HuH-7.5 (cell line): Measurements from ENCODE around the gene CAMKK2.
"Not testable (repeated sequence)": the region's sequence is repeated elsewhere in the genome, so short reads cannot be mapped to it uniquely, and the experiment has no call there.

Source experiments
- DNase-seq: peaks from one replicate; pipeline ENCODE4 v3.0.0; 2011; ENCODE audit warnings: low spot score

Gene CAMKK2

DNA sequence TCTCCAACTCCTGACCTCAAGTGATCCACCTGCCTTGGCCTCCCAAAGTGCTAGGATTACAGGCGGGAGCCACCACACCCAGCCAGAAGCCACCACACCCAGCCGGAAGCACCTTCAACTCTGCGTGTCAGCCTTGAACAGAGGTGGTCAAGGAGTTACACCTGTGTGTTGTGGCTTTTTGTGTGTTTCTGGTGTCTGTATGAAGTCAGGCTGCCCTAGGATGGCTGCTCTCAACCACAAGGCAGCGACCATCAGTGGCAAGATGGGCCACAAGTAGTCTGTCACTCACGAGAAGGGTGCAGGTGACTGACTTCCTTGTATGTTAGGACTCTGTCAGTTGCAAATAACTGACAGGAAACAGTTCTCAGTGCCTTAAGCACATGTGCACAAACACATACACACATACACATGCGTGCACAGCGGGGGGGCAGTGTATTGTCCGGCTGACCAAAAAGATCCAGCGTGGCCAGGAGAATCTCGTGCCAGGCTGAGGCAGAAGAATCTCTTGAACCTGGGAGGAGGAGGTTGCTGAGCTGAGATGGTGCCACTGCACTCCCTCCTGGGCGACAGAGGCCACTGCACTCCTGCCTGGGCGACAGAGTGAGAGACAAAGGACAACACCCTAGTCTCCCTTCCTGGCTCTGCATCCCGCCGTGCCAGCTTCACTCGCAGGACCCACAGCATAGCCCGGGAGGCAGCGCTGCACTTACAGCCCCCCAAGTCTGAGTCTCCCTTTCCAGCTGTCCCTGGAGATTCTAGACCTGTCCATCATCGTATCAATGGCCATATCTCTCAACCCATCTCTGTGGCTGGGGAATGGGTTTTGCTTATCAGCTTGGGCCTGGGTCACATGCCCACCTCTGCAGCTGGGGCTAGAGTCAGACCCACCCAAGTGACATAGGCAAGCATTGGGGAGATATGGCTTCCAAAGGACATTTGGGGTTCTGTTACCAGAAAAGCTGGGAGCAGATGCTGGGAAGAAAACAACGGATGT, 72.9 kb downstream of the CAMKK2 start:
- DNase-seq, result no peak

DNA sequence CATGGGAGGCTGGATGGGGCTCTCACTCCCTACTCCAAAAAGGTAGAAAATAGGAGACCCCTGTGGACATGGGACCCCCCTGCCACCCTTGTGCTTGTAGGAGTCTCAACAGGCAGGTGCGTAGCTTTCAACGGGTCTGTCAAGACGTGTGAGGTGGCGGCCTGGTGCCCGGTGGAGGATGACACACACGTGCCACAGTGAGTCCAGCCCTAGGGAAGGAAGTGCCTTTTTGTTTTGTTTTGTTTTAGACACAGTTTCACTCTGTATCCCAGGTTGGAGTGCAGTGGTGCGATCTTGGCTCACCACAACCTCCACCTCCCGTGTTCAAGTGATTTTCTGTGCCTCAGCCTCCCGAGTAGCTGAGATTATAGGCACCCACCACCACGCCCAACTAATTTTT, 73.7 kb downstream of the CAMKK2 start:
- DNase-seq, result no peak

DNA sequence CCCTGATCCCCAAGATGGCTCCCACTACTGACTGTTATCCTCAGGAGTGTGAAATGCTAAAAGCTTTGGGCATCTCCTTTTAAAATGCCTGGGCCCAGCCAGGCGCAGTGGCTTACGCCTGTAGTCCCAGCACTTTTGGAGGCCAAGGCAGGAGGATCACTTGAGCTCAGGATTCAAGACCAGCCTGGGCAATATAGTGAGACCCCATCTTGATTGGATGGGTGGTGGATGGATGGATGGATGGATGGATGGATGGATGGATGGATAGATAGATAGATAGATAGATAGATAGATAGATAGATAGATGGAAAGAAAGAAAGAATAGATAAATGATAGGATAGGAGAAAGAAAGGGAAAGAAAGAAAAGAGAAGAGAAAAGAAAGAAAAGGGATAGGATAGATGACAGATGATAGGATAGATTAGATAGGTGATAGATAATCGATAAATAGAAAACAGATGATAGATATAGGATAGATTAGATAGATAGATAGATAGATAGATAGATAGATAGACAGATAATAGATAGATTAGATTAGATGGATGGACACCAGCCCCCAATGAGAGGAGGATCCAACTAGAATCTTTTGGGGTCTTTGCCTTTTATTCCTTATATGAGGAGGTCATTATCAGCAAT, 77.0 kb downstream of the CAMKK2 start:
- DNase-seq, result no peak

GRCh38 chr12:121218588-121219352, 77.7 kb downstream of the CAMKK2 start:
- DNase-seq, result no peak

DNA sequence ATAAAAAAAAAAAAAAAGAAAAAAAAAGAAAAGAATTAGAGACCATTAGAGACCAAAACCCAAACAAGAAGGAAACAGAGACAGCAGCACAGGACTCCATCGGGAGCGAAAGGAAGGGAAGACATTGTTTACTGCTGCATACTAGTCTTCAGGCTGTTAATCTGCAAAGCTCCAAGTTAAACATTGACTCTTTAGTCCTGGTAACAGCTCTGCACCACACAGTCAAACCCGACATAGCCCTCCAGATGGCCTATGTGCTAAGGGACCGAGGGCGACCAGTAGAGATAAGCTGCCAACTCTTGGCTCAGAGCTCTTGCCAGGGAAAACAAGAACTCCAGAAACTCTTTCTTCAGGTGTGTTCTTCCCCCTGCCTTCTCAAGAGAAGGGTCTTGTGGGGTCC, 78.7 kb downstream of the CAMKK2 start:
- no peak for DNase-seq

- DNase-seq, result no peak
Observed at GRCh38 chr12:121217063-121217462, 79.4 kb downstream of the CAMKK2 start.

- DNase-seq, result no peak
Observed at GRCh38 chr12:121216102-121216501, 80.4 kb downstream of the CAMKK2 start.

- DNase-seq, result no peak
Observed at GRCh38 chr12:121214855-121215745, 81.4 kb downstream of the CAMKK2 start.

DNA sequence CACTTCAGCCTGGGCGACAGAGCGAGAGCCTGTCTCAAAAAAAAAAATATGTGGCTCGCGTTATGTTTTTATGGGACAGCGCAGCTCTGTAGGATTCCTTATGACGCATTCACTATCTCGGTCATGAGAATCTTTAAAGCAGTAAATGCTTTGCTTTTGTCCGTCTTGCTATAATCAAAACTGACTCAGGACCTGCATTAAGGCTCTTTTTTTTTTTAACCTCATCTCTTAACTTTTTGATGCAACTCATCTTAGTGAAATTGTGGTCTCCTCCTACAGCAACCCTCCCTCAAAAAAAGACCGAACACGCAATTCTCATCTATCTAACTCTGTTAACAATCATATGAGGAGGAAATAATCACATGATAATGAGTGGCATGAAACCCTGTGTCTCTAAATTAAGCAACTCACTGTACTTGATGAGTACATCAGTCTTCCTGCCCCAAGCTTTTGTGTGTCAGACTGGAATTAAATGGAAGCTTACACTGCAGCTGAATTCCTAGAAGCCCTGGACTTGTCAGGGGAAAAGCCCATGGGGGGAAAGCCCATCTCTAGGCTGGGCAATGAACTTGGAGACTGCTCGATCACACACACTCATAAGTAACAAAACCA, 82.2 kb downstream of the CAMKK2 start:
- DNase-seq, result no peak

DNA sequence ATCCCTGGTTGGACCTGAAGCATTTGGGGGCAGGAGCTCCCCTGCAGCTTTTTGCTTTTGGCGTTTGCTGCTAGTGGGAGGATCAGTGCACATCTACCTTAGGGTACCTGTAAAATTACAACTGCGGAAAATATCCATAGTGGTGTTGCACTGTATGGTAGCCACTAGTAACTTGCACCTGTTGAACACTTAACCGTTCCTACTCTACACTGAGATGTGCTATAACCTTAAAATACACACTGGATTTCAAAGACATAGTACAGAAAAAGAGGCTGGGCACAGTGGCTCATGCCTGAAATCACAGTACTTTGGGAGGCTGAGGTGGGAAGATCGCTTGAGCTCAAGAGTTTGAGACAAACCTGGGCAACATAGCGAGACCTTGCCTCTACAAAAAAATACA, 83.6 kb downstream of the CAMKK2 start:
- DNase-seq, result no peak

DNA sequence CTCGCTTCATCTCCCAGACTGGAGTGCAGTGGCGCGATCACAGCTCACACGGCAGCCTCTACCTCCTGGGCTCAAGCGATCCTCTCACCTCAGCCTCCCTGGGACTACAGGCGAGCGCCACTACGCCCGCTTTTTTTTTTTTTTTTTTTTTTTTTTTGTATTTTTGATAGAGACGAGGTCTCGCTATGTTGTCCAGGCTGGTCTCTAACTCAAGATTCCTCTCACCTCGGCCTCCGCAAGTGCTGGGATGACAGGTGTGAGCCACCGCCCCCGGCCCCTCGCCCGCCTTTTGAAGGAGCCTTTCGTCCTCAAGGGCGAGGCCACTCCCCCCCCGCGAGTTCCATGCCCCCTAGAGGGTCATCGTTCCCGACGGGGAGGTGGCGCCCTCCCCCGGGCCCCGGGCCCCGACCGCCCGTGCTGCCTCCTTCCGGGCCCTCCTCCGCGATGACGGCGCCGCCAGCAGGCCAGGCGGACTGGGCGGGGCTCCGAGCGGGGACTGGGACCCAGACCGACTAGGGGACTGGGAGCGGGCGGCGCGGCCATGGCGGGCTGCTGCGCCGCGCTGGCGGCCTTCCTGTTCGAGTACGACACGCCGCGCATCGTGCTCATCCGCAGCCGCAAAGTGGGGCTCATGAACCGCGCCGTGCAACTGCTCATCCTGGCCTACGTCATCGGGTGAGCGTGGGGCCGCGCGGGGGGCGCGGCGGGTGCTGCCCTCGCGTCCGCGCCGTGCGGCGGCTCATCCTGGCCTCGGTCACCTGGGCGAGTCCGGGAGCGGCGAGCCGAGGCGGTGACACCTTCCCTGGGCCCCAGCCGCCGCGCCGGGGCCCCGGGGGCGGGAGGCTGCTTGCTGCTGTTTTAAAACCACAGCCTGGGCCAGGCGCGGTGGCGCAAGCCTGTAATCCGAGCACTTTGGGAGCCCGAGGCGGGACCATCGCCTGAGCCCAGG, 86.6 kb downstream of the CAMKK2 start, which contains the start of gene P2RX4:
Gene P2RX4, plus strand, starts transcription at position 506 of the 949 bp plus-strand sequence. Its CDS starts 36 bp downstream, at position 542.
- peak; percentile 78 for DNase-seq

DNA sequence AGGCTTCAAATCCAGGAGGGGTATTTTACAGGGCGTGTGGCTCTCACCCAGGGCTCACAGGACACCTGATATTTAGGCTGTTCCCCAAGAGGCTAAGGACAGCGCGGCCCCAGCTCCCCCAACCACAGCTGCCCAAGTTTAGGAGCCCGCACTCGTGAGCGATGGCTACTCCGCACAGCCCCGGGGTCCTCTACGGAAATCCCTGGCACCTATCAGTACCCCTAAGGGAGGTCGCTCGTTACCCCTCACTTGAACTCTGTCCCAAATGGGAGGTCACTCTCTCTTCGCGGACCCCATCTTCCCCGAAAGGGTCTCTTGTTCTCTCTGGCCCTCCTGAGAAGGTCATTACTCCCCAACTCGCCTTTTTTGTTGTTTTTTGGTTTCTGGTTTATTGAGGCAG, 87.3 kb downstream of the CAMKK2 start:
- DNase-seq, result no peak

- not testable (repeated sequence) for DNase-seq
Observed at GRCh38 chr12:121208571-121208970, 87.9 kb downstream of the CAMKK2 start.

- DNase-seq, result no peak
Observed at GRCh38 chr12:121205491-121205890, 91.0 kb downstream of the CAMKK2 start.

GRCh38 chr12:121203482-121203881, 93.0 kb downstream of the CAMKK2 start:
- no peak for DNase-seq

GRCh38 chr12:121202407-121203355, 93.8 kb downstream of the CAMKK2 start:
- DNase-seq, result no peak

- not testable (repeated sequence) for DNase-seq
Observed at GRCh38 chr12:121201140-121201539, 95.4 kb downstream of the CAMKK2 start.

DNA sequence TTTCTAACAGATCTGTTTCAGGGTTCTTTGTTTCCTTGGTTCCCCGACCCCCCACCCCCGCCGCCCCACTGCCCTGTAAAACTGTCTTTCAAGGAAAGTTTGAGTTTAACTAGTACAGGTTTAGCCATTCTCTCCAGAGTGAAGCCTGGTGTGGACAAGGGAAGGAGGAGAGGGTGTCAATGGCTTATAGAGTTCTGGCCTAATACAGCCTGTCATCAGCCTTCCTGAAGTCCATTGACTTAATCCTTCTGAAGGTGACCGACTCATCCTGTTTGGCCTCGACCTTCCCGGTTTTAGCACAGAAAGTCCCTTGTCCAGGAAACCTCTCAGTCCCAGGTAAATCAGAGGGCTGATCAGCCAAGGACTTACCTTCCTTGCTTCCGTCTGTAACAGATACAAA, 97.6 kb downstream of the CAMKK2 start:
- DNase-seq, result no peak

DNA sequence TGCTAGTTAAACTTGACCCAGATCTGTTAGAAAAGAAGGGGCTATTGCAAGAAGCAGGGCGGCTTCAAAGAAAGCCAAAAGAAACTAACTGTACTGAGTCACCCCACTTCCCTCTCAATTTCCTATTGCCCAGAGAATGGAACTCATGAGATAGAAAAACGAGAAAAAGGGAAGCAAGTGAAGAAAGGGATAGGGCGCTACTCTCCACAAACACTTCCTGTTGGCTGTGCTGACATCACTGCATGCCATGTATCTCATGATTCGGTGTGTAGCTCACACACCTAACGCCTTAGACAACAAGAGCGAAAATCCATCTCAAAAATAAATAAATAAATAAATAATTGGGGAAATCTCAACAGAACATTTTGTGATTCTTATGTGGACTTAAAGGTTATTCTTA, 99.6 kb downstream of the CAMKK2 start:
- no peak for DNase-seq
